ENCODE data around the gene PLK2.

Gene PLK2

GRCh38 chr5:58451732-58452565, 7.9 kb downstream of the PLK2 start:
- no peak for DNase-seq (ENCODE audit: low spot score)
- ATAC-seq (ENCODE audit: low read depth) = peak; percentile 3
- H3K27me3 ChIP-seq (ENCODE audit: insufficient read depth, poor library complexity, severe bottlenecking) = no peaks in the 10 kb centered on the region

GRCh38 chr5:58450811-58451629, 8.9 kb downstream of the PLK2 start:
- Histone ChIP-seq H3K36me3 (ENCODE audit: low read depth) (peaks cover 36% of the 10 kb centered on the region), H3K27ac (ENCODE audit: poor library complexity, severe bottlenecking) (no peak overlapping the region), H3K4me3 (ENCODE audit: severe bottlenecking) (no peak overlapping the region), H3K4me1 (ENCODE audit: insufficient read depth, poor library complexity, severe bottlenecking) (peaks cover 24% of the 10 kb centered on the region), H3K27me3 (ENCODE audit: insufficient read depth, poor library complexity, severe bottlenecking) (no peaks in the 10 kb centered on the region), H3K9me3 (ENCODE audit: severe bottlenecking) (no peaks in the 10 kb centered on the region)
- TF ChIP-seq, protein P1, sequence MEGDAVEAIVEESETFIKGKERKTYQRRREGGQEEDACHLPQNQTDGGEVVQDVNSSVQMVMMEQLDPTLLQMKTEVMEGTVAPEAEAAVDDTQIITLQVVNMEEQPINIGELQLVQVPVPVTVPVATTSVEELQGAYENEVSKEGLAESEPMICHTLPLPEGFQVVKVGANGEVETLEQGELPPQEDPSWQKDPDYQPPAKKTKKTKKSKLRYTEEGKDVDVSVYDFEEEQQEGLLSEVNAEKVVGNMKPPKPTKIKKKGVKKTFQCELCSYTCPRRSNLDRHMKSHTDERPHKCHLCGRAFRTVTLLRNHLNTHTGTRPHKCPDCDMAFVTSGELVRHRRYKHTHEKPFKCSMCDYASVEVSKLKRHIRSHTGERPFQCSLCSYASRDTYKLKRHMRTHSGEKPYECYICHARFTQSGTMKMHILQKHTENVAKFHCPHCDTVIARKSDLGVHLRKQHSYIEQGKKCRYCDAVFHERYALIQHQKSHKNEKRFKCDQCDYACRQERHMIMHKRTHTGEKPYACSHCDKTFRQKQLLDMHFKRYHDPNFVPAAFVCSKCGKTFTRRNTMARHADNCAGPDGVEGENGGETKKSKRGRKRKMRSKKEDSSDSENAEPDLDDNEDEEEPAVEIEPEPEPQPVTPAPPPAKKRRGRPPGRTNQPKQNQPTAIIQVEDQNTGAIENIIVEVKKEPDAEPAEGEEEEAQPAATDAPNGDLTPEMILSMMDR (IDR thresholded peaks at IDR 0.05; ENCODE audit: poor library complexity, severe bottlenecking) = no peak
- DNase-seq (ENCODE audit: low spot score) (no peak), ATAC-seq (ENCODE audit: low read depth) (no peak)

More at GRCh38 chr5:58451732-58452565, 7.9 kb downstream of the PLK2 start:
- H3K9me3 ChIP-seq (ENCODE audit: severe bottlenecking) = no peaks in the 10 kb centered on the region
- peaks cover 32% of the 10 kb centered on the region for H3K4me1 ChIP-seq (ENCODE audit: insufficient read depth, poor library complexity, severe bottlenecking)
- peak overlapping the region; percentile 35 for H3K27ac ChIP-seq (ENCODE audit: poor library complexity, severe bottlenecking)
- H3K4me3 ChIP-seq (ENCODE audit: severe bottlenecking) = no peak overlapping the region
- peaks cover 45% of the 10 kb centered on the region for H3K36me3 ChIP-seq (ENCODE audit: low read depth)
- TF ChIP-seq, protein P1 (IDR thresholded peaks at IDR 0.05; ENCODE audit: poor library complexity, severe bottlenecking) = no peak

DNA sequence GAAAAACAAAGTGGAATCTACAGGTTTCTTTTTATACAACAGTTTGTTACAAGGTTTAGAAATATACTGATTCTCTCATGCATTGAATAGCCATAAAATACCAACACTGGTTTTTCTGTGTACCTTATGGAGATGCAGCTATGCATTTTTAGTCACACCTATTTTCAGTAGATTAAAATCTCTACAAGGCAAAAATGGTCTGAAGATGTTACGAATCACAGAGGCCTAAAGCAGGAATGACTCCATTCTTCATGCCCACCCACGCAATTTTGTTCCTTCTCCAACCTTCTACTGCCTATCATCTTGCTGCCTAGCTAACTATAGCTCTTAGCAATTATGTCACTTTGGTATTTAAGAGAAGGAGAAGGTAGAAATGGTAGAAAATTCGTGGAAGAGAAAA, 9.9 kb downstream of the PLK2 start:
- no peaks in the 10 kb centered on the region for H3K9me3 ChIP-seq (ENCODE audit: severe bottlenecking)
- no peaks in the 10 kb centered on the region for H3K27me3 ChIP-seq (ENCODE audit: insufficient read depth, poor library complexity, severe bottlenecking)
- ATAC-seq (ENCODE audit: low read depth) (no peak), DNase-seq (ENCODE audit: low spot score) (no peak)
- H3K4me3 ChIP-seq (ENCODE audit: severe bottlenecking) = no peak overlapping the region
- TF ChIP-seq, protein P1 (IDR thresholded peaks at IDR 0.05; ENCODE audit: poor library complexity, severe bottlenecking) = no peak
- no peak overlapping the region for H3K27ac ChIP-seq (ENCODE audit: poor library complexity, severe bottlenecking)
- H3K36me3 ChIP-seq (ENCODE audit: low read depth) = peaks cover 26% of the 10 kb centered on the region
- peaks cover 16% of the 10 kb centered on the region for H3K4me1 ChIP-seq (ENCODE audit: insufficient read depth, poor library complexity, severe bottlenecking)

DNA sequence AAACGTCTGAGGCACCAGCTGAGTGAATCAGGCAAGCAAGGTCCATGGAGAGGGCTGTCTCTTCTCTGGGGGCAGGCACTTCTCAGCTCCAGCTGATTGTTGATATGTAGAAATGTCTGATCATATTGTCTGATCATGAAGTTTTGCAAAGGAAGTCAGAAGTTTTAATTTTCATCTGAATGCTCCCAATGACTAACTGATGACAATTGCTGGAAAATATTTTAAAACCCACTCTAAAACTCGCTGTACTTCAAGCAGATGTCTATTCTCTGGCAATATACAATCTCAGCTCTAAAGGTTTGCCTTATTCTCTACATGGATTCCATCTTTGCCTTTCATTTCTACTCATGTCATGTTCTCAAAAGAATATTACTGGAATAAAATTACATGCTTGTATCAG, 12.7 kb downstream of the PLK2 start:
- Histone ChIP-seq H3K4me1 (ENCODE audit: insufficient read depth, poor library complexity, severe bottlenecking) (no peaks in the 10 kb centered on the region), H3K9me3 (ENCODE audit: severe bottlenecking) (no peaks in the 10 kb centered on the region), H3K36me3 (ENCODE audit: low read depth) (no peaks in the 10 kb centered on the region), H3K4me3 (ENCODE audit: severe bottlenecking) (no peak overlapping the region), H3K27ac (ENCODE audit: poor library complexity, severe bottlenecking) (no peak overlapping the region), H3K27me3 (ENCODE audit: insufficient read depth, poor library complexity, severe bottlenecking) (no peaks in the 10 kb centered on the region)
- TF ChIP-seq, protein P1 (IDR thresholded peaks at IDR 0.05; ENCODE audit: poor library complexity, severe bottlenecking) = no peak
- DNase-seq (ENCODE audit: low spot score) (no peak), ATAC-seq (ENCODE audit: low read depth) (no peak)
